OCI-LY1 (cell line): Measurements from ENCODE around the gene ATP1B1.
A peak's percentile ranks its signal among the peaks of the same experiment; 100 is the strongest.

Source experiments
- H2AFZ ChIP-seq: fragments of 200-600 bp; sonication (generic), shearing (Covaris generic); 2 replicates; pipeline ENCODE4 v1.6.0; 2014; ENCODE audit warnings: antibody characterized with exemption, mild to moderate bottlenecking, low read length
- H3F3A ChIP-seq: fragments of 200-600 bp; sonication (generic), shearing (Covaris generic); 2 replicates; pipeline ENCODE4 v1.6.0; 2014; ENCODE audit warnings: mild to moderate bottlenecking, antibody characterized with exemption, low read length, moderate library complexity; ENCODE audit not compliant: insufficient read depth
- H3K27ac ChIP-seq: fragments of 200-600 bp; sonication (generic); 2 replicates; pipeline ENCODE4 v1.5.1; 2014; ENCODE audit warnings: low read length, mixed run types, mild to moderate bottlenecking, low read depth; ENCODE audit not compliant: poor library complexity, severe bottlenecking
- H3K27me3 ChIP-seq: fragments of 200-600 bp; sonication (generic); 2 replicates; pipeline ENCODE4 v1.6.0; 2014; ENCODE audit warnings: antibody characterized with exemption, mild to moderate bottlenecking, low read length, moderate library complexity; ENCODE audit not compliant: insufficient read depth
- H3K36me3 ChIP-seq: fragments of 200-600 bp; sonication (generic); 2 replicates; pipeline ENCODE4 v1.6.1; 2014; ENCODE audit warnings: mild to moderate bottlenecking, antibody characterized with exemption, low read length, moderate library complexity, mixed read lengths; ENCODE audit not compliant: insufficient read depth
- H3K4me1 ChIP-seq: fragments of 200-600 bp; sonication (generic); 2 replicates; pipeline ENCODE4 v1.5.1; 2014; ENCODE audit warnings: mild to moderate bottlenecking, low read length, moderate library complexity; ENCODE audit not compliant: insufficient read depth, severe bottlenecking
- H3K4me2 ChIP-seq: fragments of 200-600 bp; sonication (generic), shearing (Covaris generic); 2 replicates; pipeline ENCODE4 v1.6.1; 2014; ENCODE audit warnings: low read length
- H3K4me3 ChIP-seq: fragments of 200-600 bp; sonication (generic); 2 replicates; pipeline ENCODE4 v1.5.1; 2014; ENCODE audit warnings: low read length, low read depth, mild to moderate bottlenecking, mixed read lengths; ENCODE audit not compliant: poor library complexity, severe bottlenecking
- H3K79me2 ChIP-seq: fragments of 200-600 bp; shearing (Covaris generic); 2 replicates; pipeline ENCODE4 v1.6.1; 2016; ENCODE audit warnings: mixed run types, low read length, mixed read lengths; ENCODE audit not compliant: insufficient read depth
- H3K9ac ChIP-seq: fragments of 200-600 bp; sonication (generic), shearing (Covaris generic); 2 replicates; pipeline ENCODE4 v1.6.1; 2014; ENCODE audit warnings: mild to moderate bottlenecking, low read length, mixed read lengths
- H3K9me2 ChIP-seq: fragments of 200-600 bp; sonication (generic), shearing (Covaris generic); 2 replicates; pipeline ENCODE4 v1.6.1; 2014; ENCODE audit warnings: low read depth, mild to moderate bottlenecking, low read length, mixed read lengths
- H3K9me3 ChIP-seq: fragments of 200-600 bp; shearing (Covaris generic); 2 replicates; pipeline ENCODE4 v1.6.1; 2014; ENCODE audit warnings: low read length, mixed read lengths
- H4K20me1 ChIP-seq: fragments of 200-600 bp; sonication (generic), shearing (Covaris generic); 2 replicates; pipeline ENCODE4 v1.6.0; 2016; ENCODE audit warnings: mild to moderate bottlenecking, low read length; ENCODE audit not compliant: insufficient read depth
- CTCF ChIP-seq: fragments of 200-600 bp; sonication (generic), shearing (Covaris generic); IDR thresholded peaks from 2 replicates; pipeline ENCODE4 v1.5.1; 2017; ENCODE audit warnings: mild to moderate bottlenecking, antibody characterized with exemption, low read length, moderate library complexity, mixed read lengths
- EZH2 ChIP-seq: fragments of 200-600 bp; sonication (generic), shearing (Covaris generic); IDR thresholded peaks from 2 replicates; pipeline ENCODE4 v1.8.0; 2017; ENCODE audit warnings: borderline replicate concordance, mixed run types, mild to moderate bottlenecking, antibody characterized with exemption, low read length, moderate library complexity, mixed read lengths

The ATP1B1 gene

GRCh38 chr1:169107603-169108208 is 1.2 kb downstream of the ATP1B1 start:
- H3K4me2 ChIP-seq, result peak overlapping the region; percentile 95
- peaks cover 16% of the 10 kb centered on the region; the same call in 1 of the 2 replicates for H3K36me3 ChIP-seq
- H3K27me3 ChIP-seq, result no peaks in the 10 kb centered on the region
- no peaks in the 10 kb centered on the region for H3F3A ChIP-seq
- TF ChIP-seq EZH2 (no peak), CTCF (no peak)
- no peaks in the 10 kb centered on the region for H3K9me2 ChIP-seq
- H4K20me1 ChIP-seq, result no peaks in the 10 kb centered on the region
- H3K79me2 ChIP-seq, result peaks cover 5% of the 10 kb centered on the region
- H3K4me3 ChIP-seq, result peak overlapping the region; percentile 90
- peaks cover 63% of the 10 kb centered on the region for H3K4me1 ChIP-seq
- H3K27ac ChIP-seq, result peak overlapping the region; percentile 88
- peak overlapping the region; percentile 84 for H3K9ac ChIP-seq
- no peak overlapping the region for H2AFZ ChIP-seq
- H3K9me3 ChIP-seq, result no peaks in the 10 kb centered on the region

- H2AFZ ChIP-seq, result no peak overlapping the region
- H3K4me3 ChIP-seq, result peak overlapping the region; percentile 90
- H3K9ac ChIP-seq, result peak overlapping the region; percentile 84
- peaks cover 67% of the 10 kb centered on the region for H3K4me1 ChIP-seq
- TF ChIP-seq EZH2, result no peak
- no peaks in the 10 kb centered on the region for H3K27me3 ChIP-seq
- peaks cover 16% of the 10 kb centered on the region; the same call in 1 of the 2 replicates for H3K36me3 ChIP-seq
- peak overlapping the region; percentile 95 for H3K4me2 ChIP-seq
- H3K27ac ChIP-seq, result peak overlapping the region; percentile 88
- no peaks in the 10 kb centered on the region for H3K9me2 ChIP-seq
- no peaks in the 10 kb centered on the region for H4K20me1 ChIP-seq
- peaks cover 5% of the 10 kb centered on the region for H3K79me2 ChIP-seq
- no peaks in the 10 kb centered on the region for H3F3A ChIP-seq
- H3K9me3 ChIP-seq, result no peaks in the 10 kb centered on the region
These were observed 1.7 kb downstream of the ATP1B1 start for GRCh38 chr1:169108223-169108622.

- peaks cover 5% of the 10 kb centered on the region for H3K79me2 ChIP-seq
- peak overlapping the region; percentile 84 for H3K9ac ChIP-seq
- H3K4me1 ChIP-seq, result peaks cover 74% of the 10 kb centered on the region
These were observed 2.5 kb downstream of the ATP1B1 start for GRCh38 chr1:169108863-169109560.

More at GRCh38 chr1:169108863-169109560, 2.5 kb downstream of the ATP1B1 start:
- TF ChIP-seq CTCF, result peak; percentile 47; the same call in 1 of the 2 replicates
- TF ChIP-seq EZH2, result no peak
- no peaks in the 10 kb centered on the region for H3F3A ChIP-seq
- no peaks in the 10 kb centered on the region for H3K9me2 ChIP-seq
- no peak overlapping the region for H2AFZ ChIP-seq
- H3K4me2 ChIP-seq, result peak overlapping the region; percentile 95
- H3K27ac ChIP-seq, result peak overlapping the region; percentile 88
- no peaks in the 10 kb centered on the region for H4K20me1 ChIP-seq
- H3K36me3 ChIP-seq, result peaks cover 16% of the 10 kb centered on the region; the same call in 1 of the 2 replicates
- H3K27me3 ChIP-seq, result no peaks in the 10 kb centered on the region
- H3K9me3 ChIP-seq, result no peaks in the 10 kb centered on the region
- H3K4me3 ChIP-seq, result peak overlapping the region; percentile 90
